NCI-H226 (cell line): Measurements from ENCODE around the gene SUCLG2.

Source experiments
- DNase-seq: peaks from one replicate; pipeline ENCODE4 v3.0.0-alpha.2; 2015

The SUCLG2 gene

DNA sequence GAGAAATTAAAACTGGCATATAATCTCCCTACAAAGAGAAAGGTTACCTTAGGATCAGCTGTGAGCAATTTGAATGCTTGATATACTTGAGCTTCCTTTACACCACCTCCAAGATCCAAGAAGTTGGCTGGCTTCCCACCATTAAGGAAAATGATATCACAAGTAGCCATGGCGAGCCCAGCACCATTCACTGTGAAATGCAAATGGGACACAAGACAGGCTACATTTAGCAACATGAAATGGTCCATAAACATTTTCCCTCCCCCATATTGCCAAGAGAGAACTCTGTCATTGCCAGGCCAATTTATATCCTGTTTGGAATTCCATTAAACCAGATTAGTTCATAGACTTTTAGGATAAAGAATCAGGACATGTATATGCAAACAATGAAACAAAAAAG lies 158.7 kb downstream of the SUCLG2 start:
- no peak for DNase-seq

DNA sequence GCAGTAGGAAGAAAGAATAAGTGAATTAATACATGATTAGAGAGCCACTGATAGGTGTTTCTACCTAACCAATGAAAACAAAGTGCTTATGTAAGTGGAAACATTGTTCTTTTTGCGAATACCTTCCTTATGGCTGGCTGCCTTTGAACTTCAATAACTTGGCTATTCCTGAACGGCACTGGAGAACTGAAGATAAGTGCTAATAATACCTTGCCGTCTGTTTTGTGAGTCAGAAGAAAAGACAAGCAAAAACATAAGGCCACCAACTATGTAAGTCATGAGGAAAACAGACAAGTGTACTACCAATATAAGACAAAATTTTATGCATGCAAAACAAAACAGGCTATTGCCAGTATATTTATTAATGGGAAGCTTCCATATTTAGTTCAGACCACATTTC lies 160.6 kb downstream of the SUCLG2 start:
- DNase-seq, result no peak

DNA sequence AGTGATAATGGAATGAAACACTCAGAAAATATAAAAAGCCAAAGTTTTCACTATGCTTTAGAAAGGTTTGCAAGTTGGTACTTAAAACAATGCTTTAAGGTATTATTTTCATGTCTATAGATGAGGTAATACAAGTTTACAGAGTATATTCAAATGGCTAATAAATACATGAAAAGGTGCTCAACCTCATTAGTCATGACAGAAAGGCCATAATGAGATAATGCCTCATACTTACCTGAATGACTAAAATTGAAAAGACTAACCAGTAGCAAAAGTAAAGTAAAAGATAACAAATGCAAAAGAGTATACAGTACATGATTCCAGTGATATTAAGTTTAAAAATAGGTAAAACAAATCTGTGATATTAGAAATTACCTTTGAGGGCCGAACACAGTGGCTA lies 163.8 kb downstream of the SUCLG2 start:
- no peak for DNase-seq

DNA sequence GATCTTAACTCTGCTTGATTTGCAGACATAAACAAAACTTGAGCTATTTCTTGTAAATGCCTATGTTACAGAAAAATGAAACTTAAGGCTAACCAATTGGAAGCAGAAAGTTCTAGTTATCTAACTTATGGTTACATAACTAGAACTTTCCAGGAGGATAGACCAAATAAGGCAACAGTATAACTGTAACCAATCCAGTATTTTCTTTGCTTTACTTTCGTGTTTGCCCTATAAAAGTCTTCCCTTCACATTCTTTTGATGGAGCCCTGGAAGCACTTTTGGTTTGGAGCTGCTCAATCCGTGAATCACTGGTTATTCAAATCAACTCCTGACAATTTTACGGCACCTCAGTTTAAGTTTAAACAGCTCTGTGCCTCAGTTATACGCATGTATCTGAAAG lies 164.6 kb downstream of the SUCLG2 start:
- DNase-seq, result no peak

DNA sequence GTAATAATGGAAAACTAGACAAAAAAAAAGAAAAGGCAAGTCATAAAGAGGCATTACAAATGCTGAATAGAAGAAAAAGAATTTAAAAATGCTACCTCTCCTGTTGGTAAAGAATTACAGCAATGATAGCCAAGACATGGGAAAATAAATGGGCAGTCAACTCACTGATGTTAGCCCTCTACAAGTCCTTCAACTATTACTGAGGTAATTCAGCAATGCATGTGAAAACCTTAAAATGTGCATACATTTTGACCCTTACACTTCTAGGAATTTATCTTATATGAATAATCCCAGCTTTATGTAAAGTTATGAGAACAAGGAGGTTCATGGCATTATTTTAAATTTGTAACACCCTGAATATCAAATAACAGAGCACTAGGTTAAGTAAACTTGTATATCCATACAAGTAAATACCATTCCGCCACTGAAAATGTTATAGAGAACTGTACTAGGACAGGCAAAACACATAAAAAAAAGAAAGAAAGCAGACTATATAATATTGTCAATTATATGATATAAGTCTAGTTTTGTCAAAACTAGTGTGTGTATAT lies 166.8 kb downstream of the SUCLG2 start:
- DNase-seq, result no peak

DNA sequence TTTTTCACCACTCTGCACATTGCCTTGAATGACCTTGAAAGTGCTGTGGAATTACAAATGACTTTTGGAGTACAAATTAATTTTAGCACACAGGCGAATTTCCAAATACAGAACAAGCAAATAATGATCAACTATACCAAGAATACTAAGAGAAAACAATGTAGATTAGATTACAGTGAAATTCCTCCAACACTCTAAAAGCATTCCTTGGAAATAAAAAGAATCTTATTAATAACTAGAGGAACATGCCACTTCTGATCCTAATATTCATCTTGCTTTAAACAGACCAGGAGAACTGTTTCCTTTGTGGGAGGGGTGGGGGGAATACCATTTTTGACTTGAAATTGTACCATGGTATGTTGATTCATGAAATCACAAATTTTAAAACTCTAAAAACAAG lies 167.5 kb downstream of the SUCLG2 start:
- DNase-seq, result no peak

DNA sequence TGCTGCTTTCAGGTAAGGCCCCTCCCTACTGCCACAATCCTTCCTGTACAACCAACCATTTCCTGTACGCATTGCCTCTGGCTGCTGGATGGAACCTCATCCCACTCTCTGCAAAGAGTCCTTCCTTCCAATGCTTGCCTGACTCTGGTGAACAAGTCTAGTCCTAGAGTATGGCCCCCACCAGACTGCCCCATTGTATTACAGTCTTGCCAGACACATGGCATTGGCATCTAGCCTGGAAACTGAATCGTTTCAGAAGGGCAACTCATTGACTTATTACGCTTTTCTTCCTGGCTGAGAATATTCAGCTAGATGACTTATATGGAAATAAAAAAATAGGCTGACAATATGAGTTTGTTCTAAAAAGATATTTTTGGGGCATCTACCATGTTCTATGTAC lies 170.3 kb downstream of the SUCLG2 start:
- no peak for DNase-seq

DNA sequence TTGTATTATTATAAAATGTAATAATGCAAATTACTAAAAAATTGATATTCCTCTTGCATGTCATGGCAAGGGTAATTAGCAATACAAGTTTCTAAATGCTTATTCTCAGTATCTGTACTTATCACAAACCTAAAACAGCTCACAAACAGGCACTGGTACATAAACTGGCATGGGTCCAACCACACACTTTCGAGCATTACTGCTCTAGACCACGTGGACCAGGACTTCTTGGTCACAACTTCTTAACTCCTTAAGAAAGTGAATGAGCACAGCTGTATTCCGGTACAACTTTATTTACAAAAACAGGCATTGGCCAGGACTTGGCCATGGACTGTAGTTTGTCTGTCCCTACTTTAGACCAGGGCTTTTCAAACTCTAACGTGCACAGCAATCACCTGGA lies 173.3 kb downstream of the SUCLG2 start:
- DNase-seq, result no peak

DNA sequence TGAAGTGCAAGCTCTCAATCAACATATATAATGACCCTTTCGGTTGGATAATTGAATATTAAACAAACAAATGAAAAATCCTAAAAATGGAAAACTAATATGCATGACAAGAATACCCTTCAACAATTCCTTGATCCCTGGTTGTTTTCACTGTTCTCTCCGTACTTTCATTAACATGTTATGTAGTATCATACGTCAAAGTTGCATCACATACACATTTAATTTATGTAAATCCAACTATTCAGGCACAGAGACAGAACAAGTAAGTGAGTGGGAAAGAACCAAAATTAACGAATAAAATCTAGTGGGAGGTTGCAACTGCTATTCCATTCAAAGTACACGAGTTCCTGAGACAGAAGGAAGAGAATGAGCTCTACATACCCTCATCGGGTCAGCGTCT lies 176.0 kb downstream of the SUCLG2 start:
- DNase-seq, result no peak

DNA sequence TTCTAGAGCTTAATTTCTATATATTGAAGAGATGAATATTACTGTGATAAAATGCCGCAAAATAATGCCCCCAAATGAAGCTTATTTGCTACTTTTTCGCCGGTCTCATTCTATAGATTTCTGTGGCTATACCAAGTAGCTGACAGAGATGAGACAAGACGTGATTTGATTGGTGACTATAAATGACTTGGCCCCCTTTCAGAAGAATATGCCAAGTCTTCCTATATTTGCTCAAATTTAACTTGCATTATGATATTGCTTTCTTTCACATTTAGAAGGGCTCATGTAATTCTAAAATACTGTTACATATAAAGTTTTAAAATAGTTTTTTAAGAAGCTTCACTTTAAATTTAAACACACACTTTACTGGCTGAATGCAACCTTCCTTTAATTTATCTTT lies 180.1 kb downstream of the SUCLG2 start:
- no peak for DNase-seq

DNA sequence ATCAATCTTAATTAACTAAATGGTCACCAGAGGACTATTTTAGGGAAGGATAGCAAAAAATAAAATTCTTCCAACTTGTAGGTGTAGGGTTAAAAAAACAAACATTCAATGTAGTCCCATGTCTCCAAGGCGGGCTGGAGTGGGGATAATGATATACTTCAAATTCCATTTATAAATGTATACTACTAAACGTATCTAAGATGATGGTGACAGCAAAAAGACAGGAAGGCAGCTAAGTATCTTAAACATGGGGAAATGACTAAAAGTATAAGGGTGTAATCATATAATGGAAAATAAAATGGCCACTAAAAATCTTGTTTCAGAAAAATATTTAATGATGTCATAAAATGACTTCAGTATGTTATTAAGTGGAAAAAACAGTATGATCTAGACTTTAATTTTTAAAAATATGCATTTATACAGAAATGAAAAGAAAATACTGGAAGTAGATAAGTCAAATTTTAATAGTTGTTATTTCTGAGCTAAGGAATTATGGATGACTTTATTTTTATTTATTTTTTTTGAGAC lies 181.7 kb downstream of the SUCLG2 start:
- no peak for DNase-seq

DNA sequence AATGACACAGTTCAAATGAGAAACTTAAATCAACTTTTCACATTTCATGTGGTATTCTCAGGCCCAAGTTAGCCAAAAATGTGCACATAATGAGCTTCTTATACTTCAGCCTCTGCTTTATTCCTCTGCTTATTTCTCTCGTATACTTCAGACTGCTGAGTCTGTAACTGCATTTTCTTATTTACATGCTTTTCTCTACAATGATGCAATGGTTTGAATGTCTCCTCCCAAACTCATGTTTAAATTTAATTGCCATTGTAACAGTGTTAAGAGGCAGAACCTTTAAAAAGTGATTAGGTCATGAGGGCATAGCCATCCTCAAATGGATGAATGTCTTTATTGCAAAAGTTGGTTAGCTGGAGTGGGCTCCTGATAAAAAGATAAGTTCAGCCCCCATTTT lies 184.2 kb downstream of the SUCLG2 start:
- no peak for DNase-seq

DNA sequence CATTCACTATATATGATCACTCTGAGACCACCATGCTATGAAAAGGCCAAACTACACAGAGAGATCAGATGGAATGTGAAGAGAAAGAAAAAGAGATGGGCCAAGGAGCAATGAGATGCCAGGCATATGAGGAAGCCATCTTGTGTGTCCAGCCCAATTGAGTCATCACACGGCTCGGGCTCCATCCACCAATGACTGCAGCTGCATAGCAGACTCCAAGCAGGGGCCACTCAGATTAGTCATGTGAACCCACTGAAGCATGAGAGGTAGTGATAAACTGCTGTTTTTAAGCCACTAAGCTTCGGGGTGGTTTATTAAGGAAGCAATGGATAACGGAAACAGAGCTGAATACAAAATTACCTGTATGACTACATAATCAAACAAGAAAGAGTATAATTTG lies 185.9 kb downstream of the SUCLG2 start:
- DNase-seq, result no peak

DNA sequence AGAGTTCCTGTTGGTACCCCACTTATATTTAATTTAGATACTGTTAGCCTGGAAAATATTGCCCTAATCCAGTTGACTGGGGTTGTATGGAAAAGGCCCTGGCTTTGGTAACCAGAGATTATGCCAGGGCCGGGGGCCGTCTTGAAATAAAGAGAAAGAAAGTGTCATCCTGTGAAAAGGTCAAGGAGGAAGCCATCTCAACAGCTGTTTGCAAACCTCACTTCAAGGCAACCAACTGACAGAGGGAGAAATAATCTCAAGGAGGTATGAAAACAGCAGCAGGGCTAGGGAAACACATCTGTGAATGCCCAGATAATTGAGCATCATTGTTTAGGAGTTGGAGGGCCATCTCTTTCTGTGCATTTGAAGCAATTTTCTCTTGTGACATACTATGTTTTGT lies 190.8 kb downstream of the SUCLG2 start:
- DNase-seq, result no peak

DNA sequence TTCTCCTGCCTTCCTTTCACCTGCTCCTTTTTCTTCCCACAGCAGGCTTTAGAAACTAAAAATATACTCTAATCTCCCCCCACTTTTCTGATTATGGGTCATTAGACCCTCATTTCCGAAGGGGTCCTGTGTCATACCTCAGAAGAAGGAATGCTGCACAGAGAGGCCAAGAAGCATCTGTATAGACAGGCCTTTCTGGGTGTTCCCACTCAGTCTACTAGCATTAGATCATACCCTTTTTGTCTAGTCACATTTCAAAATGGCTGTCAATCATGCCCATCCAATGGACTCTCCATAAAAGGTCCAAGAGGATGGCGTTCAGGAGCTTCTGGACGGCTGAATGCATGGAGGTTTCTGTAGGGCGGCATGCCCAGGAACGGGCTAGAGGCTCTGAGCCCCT lies 192.2 kb downstream of the SUCLG2 start:
- DNase-seq, result no peak

DNA sequence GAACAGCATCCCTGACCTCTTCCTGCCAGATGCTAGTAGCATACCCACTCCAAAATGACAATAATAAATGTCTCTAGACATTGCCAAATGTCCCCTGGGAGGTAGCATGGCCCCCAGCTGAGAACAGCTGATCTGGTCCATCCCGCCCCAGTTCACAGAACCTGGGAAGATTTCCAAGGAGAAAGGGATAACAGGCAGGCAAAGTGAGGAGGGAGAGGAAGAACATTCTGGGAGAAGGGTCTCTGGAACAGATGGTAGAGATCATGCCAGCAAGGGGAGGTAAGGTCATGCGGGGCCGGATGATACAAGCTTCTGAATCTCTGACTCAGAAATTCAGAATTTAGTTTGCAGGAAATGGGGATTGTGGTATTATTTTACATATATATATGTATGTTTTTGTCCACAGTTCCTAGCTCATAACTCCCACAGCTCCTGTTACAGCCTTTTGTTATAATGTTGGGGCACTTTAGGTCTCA lies 192.7 kb downstream of the SUCLG2 start:
- no peak for DNase-seq

DNA sequence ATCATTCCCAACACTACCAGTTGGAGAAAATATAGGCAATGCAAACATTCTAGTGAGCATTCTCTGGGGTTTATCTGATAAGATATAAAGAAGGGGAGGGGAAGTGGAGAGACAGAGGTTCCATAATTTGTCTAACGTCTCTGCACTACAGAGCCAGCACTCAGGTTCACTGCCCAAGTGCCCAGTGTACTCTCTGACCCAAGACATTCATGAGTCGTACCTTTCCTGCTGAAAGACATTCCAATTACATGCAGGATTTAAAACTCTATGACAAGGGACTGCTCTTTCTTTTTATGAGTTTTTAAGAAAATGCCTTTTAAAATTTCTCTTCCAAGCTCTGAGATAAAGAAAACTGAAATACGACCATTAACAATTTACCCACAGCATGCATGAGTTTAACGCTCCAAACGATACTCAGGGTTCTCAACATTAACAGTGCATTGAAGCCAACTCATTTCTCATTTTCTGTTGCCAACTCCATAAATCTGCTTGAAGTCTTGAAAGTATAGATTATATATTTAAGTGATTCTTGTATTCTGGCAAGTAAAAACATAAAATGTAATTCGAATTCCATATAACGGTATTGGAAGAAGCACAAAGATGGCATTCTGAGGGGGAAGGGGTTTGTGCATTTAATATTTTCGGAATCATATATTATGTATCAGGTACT lies 193.4 kb downstream of the SUCLG2 start:
- DNase-seq, result peak; percentile 2

DNA sequence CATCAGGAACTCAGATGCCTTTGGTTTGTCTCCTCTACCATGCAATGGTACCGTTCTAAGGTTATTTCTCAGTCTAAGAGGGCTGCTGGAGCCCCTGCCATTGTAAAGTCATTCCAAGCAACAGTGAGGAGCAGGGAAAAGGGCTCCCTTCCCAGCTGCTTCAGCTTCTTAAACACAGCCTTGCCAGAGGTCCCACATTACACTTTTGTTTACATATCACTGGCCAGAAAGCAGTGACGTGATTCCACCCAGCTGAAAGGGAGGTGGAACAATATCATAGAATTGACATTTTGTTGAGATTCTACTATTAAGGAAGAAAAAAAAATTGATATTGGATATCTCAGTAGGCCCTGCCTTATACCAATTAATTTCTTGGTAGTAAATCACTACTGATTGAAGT lies 194.6 kb downstream of the SUCLG2 start:
- no peak for DNase-seq

DNA sequence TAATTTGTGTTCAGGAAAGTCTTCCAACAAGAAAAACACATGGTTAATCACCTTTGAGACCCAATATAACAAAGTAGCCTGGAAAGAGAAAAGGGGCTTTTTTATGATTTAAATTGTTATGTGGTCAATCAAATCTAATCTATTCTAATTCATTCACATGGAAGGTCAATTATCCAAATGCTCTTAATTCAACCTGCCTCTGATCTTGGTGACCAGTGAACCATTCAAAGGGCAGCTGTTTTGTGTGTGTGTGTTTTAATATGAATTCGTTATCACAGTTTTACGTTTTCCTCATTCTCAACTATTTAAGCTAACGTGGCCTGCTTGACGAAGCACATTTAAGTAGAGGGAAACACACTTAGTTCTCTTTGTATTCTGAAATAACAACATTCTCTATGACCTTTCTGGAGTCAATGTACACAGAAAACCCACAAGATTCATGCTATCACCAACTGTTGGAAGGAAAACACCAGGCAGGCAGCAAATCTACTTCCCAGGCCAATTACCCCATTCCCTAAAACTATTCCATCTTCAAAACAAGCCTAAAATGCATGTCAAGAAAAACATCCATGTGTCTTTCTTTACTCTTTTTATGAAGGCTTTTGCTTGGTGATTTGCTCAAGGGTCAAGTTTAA lies 195.4 kb downstream of the SUCLG2 start:
- no peak for DNase-seq

DNA sequence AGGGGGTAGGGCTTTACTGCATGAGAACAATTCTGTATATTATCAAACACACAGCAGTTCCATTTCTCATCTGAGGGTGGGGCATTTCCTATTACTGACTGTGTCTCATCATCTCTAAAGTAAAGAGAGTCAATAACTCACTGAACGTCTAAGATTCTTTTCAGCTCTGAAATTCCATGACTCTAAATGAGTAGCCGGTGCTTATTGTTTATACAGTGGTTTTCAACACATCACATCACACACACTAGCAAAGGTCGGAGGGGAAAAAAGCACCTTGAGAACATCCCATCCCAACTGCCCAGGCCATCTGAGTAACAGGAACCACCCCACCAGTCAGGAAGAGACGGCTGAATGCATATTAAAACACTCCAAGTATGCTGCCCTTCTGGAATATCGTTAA lies 196.0 kb downstream of the SUCLG2 start:
- no peak for DNase-seq

DNA sequence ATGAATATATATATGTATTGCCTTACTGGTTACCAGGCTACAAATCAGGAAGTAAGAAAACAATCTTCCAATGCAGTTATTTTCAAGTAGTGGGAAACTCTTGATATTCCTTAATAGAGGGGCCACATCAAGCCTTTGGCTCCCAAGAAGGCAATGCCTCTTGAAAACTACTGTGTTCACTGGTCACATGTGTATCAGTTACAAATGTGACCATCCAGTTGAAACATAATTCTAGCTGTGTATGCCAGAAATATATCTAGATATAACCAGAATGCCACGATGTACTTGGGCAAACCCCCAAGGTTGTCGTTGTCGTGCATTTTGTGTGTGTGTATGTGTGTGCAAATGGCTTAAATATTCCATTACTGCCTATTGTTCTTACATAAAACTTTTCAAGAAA lies 200.8 kb downstream of the SUCLG2 start:
- no peak for DNase-seq

DNA sequence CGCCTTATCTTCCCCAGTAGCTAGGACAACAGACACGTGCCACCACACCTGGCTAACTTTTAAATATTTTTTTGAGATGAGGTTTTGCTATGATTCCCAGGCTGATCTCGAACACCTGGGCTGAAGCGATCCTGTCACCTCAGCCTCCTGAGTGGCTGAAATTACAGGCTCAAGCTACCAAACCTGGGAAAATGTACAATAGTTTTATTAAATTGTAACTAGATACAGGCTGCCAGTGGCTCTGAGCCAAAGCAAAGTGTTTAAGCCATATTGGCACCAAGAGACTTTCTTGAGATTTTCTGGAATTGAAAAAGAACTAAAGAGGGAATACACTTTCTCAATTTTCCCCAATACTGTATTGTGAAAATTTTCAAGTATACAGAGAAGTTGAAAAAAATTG lies 204.3 kb downstream of the SUCLG2 start:
- DNase-seq, result no peak

DNA sequence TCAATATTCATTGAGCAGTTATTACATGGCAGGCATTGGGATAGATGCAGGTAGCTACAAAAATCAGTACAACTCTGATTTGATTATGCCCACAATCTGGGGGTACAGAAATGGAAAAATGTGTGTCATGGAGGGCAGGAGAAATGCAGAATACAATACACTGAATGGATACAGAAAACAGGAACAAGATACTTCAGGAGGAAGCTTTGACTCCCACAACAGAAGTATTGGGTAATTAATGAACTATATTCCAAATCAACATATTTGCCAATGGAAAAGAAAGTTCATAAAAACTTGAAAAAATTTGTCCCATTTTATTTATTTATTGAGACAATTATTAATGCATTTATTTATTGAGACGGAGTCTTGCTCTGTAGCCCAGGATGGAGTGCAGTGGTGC lies 207.0 kb downstream of the SUCLG2 start:
- no peak for DNase-seq

DNA sequence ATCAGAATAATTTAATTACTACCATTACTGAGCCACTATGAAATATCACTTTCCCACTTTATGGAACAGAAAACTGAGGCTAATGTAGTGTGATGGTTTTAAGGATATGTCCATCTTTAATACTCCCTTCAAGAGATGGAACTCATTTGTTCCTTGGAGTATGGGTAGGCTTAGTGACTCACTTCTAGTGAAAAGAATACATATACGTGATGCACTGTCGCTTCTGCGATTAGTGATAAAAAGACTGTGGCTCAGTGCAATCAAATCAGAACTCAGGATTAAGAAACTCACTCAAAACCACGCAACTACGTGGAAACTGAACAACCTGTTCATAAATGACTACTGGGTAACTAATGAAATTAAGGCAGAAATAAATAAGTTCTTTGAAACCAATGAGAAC lies 216.6 kb downstream of the SUCLG2 start:
- no peak for DNase-seq

DNA sequence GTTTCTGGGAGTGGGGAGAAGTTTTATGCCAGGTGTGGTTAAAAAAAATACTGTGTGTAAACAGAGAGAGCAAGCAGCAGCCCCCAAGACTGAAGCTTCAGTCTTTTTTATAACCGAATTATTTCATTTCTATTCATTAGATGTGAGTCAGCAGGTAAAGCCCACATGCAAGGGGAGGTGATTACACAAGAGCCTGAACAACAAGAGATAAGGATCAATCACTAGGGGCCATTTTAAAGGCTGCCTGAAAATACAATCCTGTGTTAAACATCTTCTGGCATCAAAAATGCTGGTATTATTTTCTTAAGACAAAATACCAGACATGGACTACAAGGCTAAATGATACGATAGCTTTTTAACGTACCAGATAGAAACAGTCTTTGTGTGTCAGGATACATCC lies 217.3 kb downstream of the SUCLG2 start:
- DNase-seq, result peak; percentile 23
